Type B pancreatic cell (in vitro differentiated cells): ENCODE results near the gene ZBTB20. TPM values are rescaled to one million over a fixed set of nuclear protein-coding genes. Genes with fewer than 3 reads are reported as not detected.

Source experiments
- DNase-seq: peaks from one replicate; pipeline ENCODE4 v3.0.0; 2021; ENCODE audit warnings: mixed read lengths; ENCODE audit not compliant: unreplicated experiment; ENCODE audit errors: extremely low spot score
- H3K27ac Mint-ChIP-seq: 2 replicates; pipeline ENCODE4 v1.8.0; 2021; ENCODE audit warnings: mild to moderate bottlenecking, mixed read lengths
- H3K27me3 Mint-ChIP-seq: 2 replicates; pipeline ENCODE4 v1.8.0; 2021; ENCODE audit warnings: mixed read lengths
- H3K36me3 Mint-ChIP-seq: 2 replicates; pipeline ENCODE4 v1.8.0; 2021; ENCODE audit warnings: mixed read lengths
- H3K4me1 Mint-ChIP-seq: one replicate; pipeline ENCODE4 v1.8.0; 2021; ENCODE audit warnings: mixed read lengths; ENCODE audit not compliant: unreplicated experiment
- H3K4me3 Mint-ChIP-seq: 2 replicates; pipeline ENCODE4 v1.8.0; 2021; ENCODE audit warnings: mild to moderate bottlenecking, mixed read lengths
- H3K9me3 Mint-ChIP-seq: 2 replicates; pipeline ENCODE4 v1.8.0; 2021; ENCODE audit warnings: mixed read lengths
- CTCF ChIP-seq: fragments of 200-600 bp; sonication (generic); conservative IDR thresholded peaks from 2 replicates; pipeline ENCODE4 v1.5.0; 2021; ENCODE audit warnings: antibody characterized with exemption, mild to moderate bottlenecking
- total RNA-seq: library from RNA; stranded (reverse); gene quantifications from 2 replicates; pipeline ENCODE4 v1.2.1, GENCODE V29; 2021; ENCODE audit warnings: low replicate concordance

ZBTB20 gene
- total RNA-seq, 1 donor from 2014 or later: 14.4 TPM

DNA sequence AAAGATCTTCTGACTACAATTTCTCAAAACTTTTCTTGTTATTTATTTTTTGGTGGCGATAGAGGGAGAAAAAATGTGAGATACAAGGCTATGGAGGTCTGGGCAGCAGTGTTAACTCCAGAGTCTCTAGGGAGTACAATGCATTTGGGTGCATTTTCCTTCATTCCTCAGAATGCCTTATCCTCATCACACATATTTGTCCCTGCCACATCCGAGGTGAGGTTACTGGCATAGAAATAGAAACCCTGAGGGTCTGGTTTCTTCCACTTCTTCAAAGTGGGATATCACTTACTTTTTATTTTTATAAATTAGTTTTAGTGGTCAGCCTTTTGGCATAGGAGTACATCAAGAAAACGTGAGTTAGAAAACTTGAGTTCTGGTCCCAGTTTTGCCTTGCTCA lies 702.9 kb downstream of the ZBTB20 start:
- no peak overlapping the region for H3K27ac Mint-ChIP-seq
- H3K4me3 Mint-ChIP-seq: no peak overlapping the region
- no peak for DNase-seq
- H3K4me1 Mint-ChIP-seq: peaks cover 11% of the 10 kb centered on the region
- no peak for TF ChIP-seq CTCF
- H3K27me3 Mint-ChIP-seq: no peaks in the 10 kb centered on the region
- no peaks in the 10 kb centered on the region for H3K9me3 Mint-ChIP-seq
- no peaks in the 10 kb centered on the region for H3K36me3 Mint-ChIP-seq

DNA sequence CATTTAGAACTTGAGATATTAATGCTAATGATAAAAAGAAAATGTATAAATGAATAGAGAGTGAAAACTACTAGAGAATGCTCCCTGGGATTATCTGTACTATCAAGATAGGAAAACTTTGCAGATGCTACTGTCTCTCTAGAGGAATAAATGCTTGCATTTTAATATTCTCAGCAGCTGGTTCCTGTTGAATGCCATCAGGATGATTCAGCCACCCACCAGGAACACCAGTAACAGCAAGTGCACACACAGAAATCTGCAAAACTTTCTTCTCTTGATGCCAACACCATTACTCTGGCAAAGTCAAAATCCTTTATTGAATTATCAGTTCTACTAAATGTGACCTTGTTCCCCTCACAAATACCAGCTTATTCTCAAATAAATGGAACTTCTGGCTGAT lies 704.8 kb downstream of the ZBTB20 start:
- Mint-ChIP-seq H3K4me1 (peaks cover 10% of the 10 kb centered on the region), H3K27ac (no peak overlapping the region), H3K9me3 (no peaks in the 10 kb centered on the region), H3K27me3 (no peaks in the 10 kb centered on the region), H3K36me3 (no peaks in the 10 kb centered on the region), H3K4me3 (no peak overlapping the region)
- no peak for DNase-seq
- no peak for TF ChIP-seq CTCF

DNA sequence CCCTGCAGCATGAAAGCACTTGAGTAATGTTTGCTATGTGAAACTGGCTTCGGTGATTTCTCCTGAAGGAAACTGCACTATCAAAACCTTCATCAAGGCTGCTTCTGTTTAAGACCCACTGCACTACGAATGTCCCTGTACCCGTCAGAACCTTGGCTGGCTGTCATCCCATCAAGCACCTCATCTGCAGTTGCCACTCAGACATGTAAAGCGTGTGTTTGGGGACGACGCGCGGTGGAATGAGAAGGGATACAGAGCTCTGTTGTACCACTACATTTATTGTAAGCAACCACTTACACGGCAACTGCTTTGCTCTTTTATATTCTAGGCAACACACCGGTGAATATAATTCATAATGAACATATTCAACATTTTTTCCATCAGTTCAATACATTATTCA lies 705.7 kb downstream of the ZBTB20 start:
- Mint-ChIP-seq H3K9me3 (no peaks in the 10 kb centered on the region), H3K36me3 (no peaks in the 10 kb centered on the region), H3K4me1 (peaks cover 10% of the 10 kb centered on the region), H3K27me3 (no peaks in the 10 kb centered on the region), H3K27ac (no peak overlapping the region), H3K4me3 (no peak overlapping the region)
- no peak for DNase-seq
- no peak for TF ChIP-seq CTCF

DNA sequence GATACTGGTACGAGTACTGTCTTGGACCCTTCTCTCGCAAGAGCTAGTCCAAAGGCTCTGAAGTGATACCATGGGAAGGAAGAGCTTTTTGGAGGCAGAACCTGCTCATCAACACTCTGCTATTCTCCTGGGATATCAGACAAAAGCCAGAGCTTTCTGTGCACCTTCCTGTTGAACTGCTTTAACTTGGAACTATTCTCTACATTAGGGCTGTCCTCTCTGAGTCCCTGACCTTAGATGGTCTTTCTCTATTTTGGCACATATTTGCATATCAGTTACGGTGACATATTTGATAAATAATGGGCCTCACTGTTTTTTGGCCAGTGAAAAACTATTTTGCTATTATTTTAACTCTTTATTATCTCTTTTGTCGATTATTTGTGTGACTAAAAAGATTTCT lies 706.4 kb downstream of the ZBTB20 start:
- peaks cover 10% of the 10 kb centered on the region for H3K4me1 Mint-ChIP-seq
- no peaks in the 10 kb centered on the region for H3K27me3 Mint-ChIP-seq
- H3K36me3 Mint-ChIP-seq: no peaks in the 10 kb centered on the region
- DNase-seq: no peak
- H3K9me3 Mint-ChIP-seq: no peaks in the 10 kb centered on the region
- TF ChIP-seq CTCF: no peak
- H3K4me3 Mint-ChIP-seq: no peak overlapping the region
- H3K27ac Mint-ChIP-seq: no peak overlapping the region

DNA sequence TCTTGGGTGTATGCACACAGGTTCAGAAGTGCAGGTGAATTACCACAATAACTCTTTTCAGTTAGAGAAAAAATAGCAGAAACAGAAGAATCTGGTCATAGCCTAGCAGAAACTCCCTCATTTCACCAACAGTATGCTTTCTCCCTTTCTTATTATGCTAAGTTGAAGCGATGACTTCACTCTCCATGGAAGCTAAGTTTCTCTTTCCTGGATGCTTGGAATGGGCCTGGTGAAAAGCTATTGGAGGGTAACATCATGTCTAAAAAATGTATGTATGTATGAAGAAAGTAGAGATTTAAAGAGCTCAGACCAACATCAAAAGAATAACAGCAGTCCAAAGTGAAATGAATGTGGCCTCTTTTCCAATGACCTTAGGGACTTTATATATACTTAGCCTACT lies 707.8 kb downstream of the ZBTB20 start:
- Mint-ChIP-seq H3K4me1 (peaks cover 10% of the 10 kb centered on the region), H3K27me3 (no peaks in the 10 kb centered on the region), H3K9me3 (no peaks in the 10 kb centered on the region), H3K36me3 (no peaks in the 10 kb centered on the region), H3K27ac (no peak overlapping the region), H3K4me3 (no peak overlapping the region)
- no peak for TF ChIP-seq CTCF
- DNase-seq: no peak

DNA sequence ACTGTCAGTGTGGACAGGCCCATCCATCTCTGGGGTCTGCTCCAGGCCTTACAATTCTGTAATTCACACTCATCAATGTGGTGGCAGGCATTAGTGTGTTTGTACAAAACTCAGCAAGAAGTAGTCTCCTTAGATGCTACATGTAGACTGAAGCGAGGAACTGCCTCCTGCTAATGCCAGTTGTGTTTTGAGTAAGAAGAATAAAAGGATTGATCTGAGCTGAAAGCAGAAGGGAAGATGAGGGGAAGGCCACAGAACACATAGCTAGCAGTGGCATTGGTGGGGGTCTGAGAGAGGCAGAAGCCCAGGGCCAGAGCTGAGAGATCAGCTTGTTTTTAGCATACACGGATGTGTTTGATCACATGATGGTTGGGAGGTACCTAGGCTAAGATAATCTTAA lies 709.2 kb downstream of the ZBTB20 start:
- H3K36me3 Mint-ChIP-seq: no peaks in the 10 kb centered on the region
- no peak overlapping the region for H3K4me3 Mint-ChIP-seq
- H3K27me3 Mint-ChIP-seq: no peaks in the 10 kb centered on the region
- no peaks in the 10 kb centered on the region for H3K9me3 Mint-ChIP-seq
- H3K4me1 Mint-ChIP-seq: peaks cover 8% of the 10 kb centered on the region
- H3K27ac Mint-ChIP-seq: no peak overlapping the region
- TF ChIP-seq CTCF: no peak
- no peak for DNase-seq
